Measurements from ENCODE around the gene ARL15.
"Not testable (repeated sequence)": the region's sequence is repeated elsewhere in the genome, so short reads cannot be mapped to it uniquely, and the experiment has no call there.

ARL15 gene

GRCh38 chr5:53858700-53859456 is 451.5 kb downstream of the ARL15 start:
- H3K27me3 ChIP-seq (ENCODE audit: low read depth, low read length), result no peaks in the 10 kb centered on the region
- H3K79me2 ChIP-seq (ENCODE audit: low read length), result no peaks in the 10 kb centered on the region
- no peak overlapping the region for H3K27ac ChIP-seq (ENCODE audit: low read length)
- H3K4me1 ChIP-seq (ENCODE audit: low read length), result no peaks in the 10 kb centered on the region
- H4K20me1 ChIP-seq (ENCODE audit: insufficient read depth, low read length), result no peaks in the 10 kb centered on the region
- no peak overlapping the region for H2AFZ ChIP-seq (ENCODE audit: low read depth, low read length)
- H3K4me3 ChIP-seq (ENCODE audit: low read length), result no peak overlapping the region
- H3K9ac ChIP-seq (ENCODE audit: low read length), result no peak overlapping the region
- no peak overlapping the region for H3K4me2 ChIP-seq (ENCODE audit: low read length)
- TF ChIP-seq CTCF (IDR thresholded peaks at IDR 0.05; ENCODE audit: low read depth, low read length), result no peak
- TF ChIP-seq EZH2phosphoT487 (IDR thresholded peaks at IDR 0.05; ENCODE audit: low read depth), result no peak
- H3K9me3 ChIP-seq (ENCODE audit: insufficient read depth, low read length), result no peaks in the 10 kb centered on the region
- H3K36me3 ChIP-seq (replicated peaks; ENCODE audit: low read depth, low read length), result no peaks in the 10 kb centered on the region

GRCh38 chr5:53856506-53856905 is 453.9 kb downstream of the ARL15 start:
- H3K4me1 ChIP-seq (ENCODE audit: low read length), result no peaks in the 10 kb centered on the region
- H2AFZ ChIP-seq (ENCODE audit: low read depth, low read length), result no peak overlapping the region
- no peaks in the 10 kb centered on the region for H3K36me3 ChIP-seq (replicated peaks; ENCODE audit: low read depth, low read length)
- H3K4me2 ChIP-seq (ENCODE audit: low read length), result no peak overlapping the region
- H3K79me2 ChIP-seq (ENCODE audit: low read length), result no peaks in the 10 kb centered on the region
- no peaks in the 10 kb centered on the region for H3K27me3 ChIP-seq (ENCODE audit: low read depth, low read length)
- no peaks in the 10 kb centered on the region for H3K9me3 ChIP-seq (ENCODE audit: insufficient read depth, low read length)
- TF ChIP-seq EZH2phosphoT487 (IDR thresholded peaks at IDR 0.05; ENCODE audit: low read depth) (no peak), CTCF (IDR thresholded peaks at IDR 0.05; ENCODE audit: low read depth, low read length) (no peak)
- H3K4me3 ChIP-seq (ENCODE audit: low read length), result no peak overlapping the region
- H3K9ac ChIP-seq (ENCODE audit: low read length), result no peak overlapping the region
- no peaks in the 10 kb centered on the region for H4K20me1 ChIP-seq (ENCODE audit: insufficient read depth, low read length)
- H3K27ac ChIP-seq (ENCODE audit: low read length), result no peak overlapping the region

- H3K36me3 ChIP-seq (replicated peaks; ENCODE audit: low read depth, low read length), result not testable (repeated sequence)
Observed at GRCh38 chr5:53836851-53837430, 473.4 kb downstream of the ARL15 start.

GRCh38 chr5:53834500-53834899 is 475.9 kb downstream of the ARL15 start:
- Histone ChIP-seq H3K4me1 (ENCODE audit: low read length) (no peaks in the 10 kb centered on the region), H3K27ac (ENCODE audit: low read length) (no peak overlapping the region), H2AFZ (ENCODE audit: low read depth, low read length) (no peak overlapping the region)

More at GRCh38 chr5:53836851-53837430, 473.4 kb downstream of the ARL15 start:
- H2AFZ ChIP-seq (ENCODE audit: low read depth, low read length); H4K20me1 ChIP-seq (ENCODE audit: insufficient read depth, low read length); H3K27me3 ChIP-seq (ENCODE audit: low read depth, low read length); H3K4me2 ChIP-seq (ENCODE audit: low read length); H3K27ac ChIP-seq (ENCODE audit: low read length); H3K9me3 ChIP-seq (ENCODE audit: insufficient read depth, low read length); H3K9ac ChIP-seq (ENCODE audit: low read length); H3K4me3 ChIP-seq (ENCODE audit: low read length); H3K4me1 ChIP-seq (ENCODE audit: low read length); H3K79me2 ChIP-seq (ENCODE audit: low read length): not testable (repeated sequence)

More at GRCh38 chr5:53834500-53834899, 475.9 kb downstream of the ARL15 start:
- no peaks in the 10 kb centered on the region for H3K79me2 ChIP-seq (ENCODE audit: low read length)
- H3K9ac ChIP-seq (ENCODE audit: low read length), result no peak overlapping the region
- no peaks in the 10 kb centered on the region for H3K27me3 ChIP-seq (ENCODE audit: low read depth, low read length)
- no peaks in the 10 kb centered on the region for H3K36me3 ChIP-seq (replicated peaks; ENCODE audit: low read depth, low read length)
- no peak for TF ChIP-seq CTCF (IDR thresholded peaks at IDR 0.05; ENCODE audit: low read depth, low read length)
- no peak for TF ChIP-seq EZH2phosphoT487 (IDR thresholded peaks at IDR 0.05; ENCODE audit: low read depth)
- no peaks in the 10 kb centered on the region for H4K20me1 ChIP-seq (ENCODE audit: insufficient read depth, low read length)
- H3K4me2 ChIP-seq (ENCODE audit: low read length), result no peak overlapping the region
- no peak overlapping the region for H3K4me3 ChIP-seq (ENCODE audit: low read length)
- H3K9me3 ChIP-seq (ENCODE audit: insufficient read depth, low read length), result no peaks in the 10 kb centered on the region

Measured in OCI-LY3 (cell line).